ENCODE measurements around the gene ATF5.
"Not testable (repeated sequence)": the region's sequence is repeated elsewhere in the genome, so short reads cannot be mapped to it uniquely, and the experiment has no call there.

The ATF5 gene

DNA sequence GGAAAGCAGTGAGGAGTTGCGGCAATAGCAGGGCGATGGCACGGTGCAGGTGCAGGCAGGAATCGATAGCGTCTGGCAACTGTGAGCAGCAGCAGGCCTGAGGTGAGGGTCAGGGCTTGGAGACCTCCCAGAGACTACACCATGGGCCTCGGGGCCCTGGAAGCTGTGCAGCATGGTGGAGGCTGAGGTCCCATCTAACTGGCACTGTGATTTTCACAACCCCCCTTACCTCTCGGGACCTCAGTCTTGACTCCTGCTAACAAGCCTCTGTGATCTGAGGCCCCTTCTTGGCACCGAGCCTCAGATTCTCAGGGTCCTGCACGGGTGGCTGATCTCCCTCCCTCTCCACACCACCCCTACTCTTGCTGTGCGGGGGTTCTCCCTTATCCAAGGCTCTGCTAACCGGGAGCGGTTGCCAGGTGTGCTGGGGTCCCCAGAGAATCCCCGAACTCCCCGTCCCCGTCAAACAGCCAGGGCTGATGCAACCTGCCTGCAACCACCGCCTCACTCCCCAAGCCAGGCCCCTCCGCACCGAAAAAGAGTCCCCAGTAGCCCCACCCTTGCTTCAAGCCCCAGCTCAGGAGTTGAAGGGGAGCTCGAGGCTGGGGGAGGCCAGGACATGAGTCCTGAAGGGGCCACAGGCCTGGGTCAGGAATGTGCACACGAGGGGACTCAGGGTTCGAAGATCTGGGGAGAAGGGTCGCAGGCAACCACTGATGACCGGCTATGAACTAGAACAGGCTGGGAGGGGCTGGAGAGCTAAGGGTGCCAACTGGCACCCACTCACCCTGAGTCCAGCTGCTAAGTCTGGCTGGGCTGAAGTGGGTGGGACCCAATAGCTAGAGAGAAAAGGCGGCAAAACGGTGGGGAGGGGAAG, 4.8 kb upstream of the ATF5 start:
- no peak for DNase-seq

DNA sequence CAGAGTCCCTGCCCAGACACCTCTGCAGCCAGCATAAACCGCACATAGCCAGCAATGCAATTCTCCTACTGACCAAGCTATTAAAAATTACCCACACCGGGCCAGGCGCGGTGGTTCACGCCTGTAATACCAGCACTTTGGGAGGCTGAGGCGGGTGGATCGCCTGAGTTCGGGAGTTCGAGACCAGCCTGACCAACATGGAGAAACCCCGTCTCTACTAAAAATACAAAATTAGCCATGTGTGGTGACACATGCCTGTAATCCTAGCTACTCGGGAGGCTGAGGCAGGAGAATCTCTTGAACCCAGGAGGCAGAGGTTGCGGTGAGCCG, 4.2 kb upstream of the ATF5 start:
- DNase-seq: not testable (repeated sequence)

DNA sequence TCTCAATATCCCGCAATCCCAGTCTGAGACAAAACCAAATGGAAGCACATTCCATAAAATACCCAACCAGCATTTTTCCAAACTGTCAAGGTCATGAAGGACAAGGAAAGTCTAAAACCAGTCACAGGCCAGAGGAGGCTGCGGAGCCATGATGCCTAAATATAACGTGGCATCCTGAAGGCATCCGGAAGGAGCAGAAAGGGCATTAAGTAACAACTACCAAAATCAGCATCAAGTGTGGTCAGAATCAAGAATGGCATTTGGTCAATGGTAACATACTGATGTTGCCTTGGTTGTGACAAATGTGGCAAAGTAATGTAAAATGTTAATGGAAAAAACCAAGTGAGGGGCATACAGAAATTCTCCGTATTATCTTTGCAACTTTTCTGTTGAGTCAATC, 3.5 kb upstream of the ATF5 start:
- DNase-seq: no peak

DNA sequence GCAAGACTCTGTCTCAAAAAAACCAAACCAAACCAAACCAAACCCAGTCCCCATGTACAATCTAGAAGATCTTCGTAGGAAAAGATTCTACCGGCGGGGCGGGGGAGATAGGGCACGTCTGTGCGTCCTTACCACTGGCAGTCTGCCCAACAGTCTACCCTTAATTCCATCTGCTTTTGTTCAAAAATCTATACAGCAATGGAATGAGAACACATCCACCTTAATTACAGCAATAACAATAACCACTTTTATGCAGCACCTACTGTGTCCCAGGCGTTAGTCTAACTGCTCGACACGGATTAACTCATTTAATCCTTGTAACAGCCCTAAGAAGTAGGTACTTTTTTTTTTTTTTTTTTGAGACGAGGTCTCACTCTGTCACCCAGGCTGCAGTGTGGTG, 2.5 kb upstream of the ATF5 start:
- DNase-seq: no peak

DNA sequence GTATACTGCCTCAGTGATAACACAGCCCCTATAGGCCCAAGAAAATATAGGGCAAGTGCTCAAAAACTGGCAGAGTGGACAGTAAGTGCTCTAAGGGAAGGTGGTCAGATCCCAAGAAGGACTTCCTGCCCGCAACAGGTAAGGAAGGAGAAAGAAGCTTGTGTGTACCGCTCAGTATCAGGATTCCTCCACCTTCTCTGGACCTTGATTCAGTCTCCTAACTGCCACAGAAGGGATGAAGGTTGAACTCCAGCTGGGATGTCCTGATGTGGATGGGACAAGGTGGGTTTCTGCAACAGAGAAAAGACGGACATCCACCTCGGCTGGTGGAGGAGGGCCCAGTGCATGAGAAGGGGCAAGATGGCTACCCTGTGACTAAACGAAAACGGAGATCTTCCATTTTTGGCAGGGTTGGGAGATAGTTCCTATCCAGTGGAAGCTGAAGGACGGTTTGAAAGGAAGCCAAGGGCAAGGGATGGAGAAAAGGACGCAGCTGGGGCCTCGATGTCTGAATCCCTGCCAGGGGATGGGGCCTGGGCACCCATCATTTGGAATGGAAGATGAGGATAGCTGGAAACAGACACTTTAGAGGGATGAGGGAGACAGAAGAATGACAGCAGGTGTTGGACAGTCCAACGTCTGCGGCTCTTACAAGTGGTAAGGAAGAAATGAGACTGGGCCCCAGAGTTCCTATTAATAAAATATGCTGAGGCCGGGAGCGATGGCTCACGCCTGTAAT, 1.3 kb upstream of the ATF5 start:
- DNase-seq: no peak

DNA sequence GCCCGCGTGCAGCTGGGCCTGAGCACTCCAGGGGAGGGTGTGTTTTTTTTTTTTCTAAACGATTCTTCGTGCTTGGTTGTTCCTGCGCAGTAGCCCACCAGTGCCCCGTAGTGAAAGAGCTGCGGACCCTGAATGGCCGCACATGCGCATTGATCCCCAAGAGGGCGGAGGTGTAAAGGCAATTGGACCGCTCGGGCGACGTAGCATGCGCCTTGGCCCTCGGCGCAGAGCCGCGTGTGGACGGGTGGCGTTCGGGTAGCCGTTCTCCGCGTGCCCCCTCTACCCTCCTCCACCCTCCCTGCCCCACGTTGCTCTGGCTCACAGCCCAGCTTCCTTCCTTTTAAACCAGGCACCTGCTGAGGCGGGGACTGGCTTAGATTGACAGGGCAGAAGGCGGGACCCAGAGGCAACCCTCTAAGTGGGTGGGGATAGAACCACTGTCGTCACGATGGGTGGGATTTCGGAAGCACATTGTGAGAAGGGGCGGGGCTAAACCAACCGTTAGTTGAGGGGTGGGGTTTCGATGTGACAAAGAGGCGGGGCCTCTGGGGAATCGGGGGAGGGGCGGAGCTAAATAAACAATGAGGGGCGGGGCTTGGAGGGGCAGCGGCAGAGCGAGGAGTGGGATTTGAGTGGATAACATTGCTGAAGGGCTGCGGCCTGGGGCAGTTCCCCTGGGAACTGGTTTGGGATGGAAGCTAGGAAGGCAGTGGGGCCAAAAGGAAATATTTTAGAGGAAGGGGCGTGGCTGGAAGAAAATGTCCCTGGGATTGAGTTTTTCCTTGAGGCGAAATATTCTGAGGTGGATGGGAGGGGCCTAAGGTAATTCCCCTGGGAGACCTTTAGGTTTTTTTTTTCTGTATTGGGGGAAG, 842 bp downstream of the ATF5 start:
- peak; percentile 91 to 93 for DNase-seq

DNA sequence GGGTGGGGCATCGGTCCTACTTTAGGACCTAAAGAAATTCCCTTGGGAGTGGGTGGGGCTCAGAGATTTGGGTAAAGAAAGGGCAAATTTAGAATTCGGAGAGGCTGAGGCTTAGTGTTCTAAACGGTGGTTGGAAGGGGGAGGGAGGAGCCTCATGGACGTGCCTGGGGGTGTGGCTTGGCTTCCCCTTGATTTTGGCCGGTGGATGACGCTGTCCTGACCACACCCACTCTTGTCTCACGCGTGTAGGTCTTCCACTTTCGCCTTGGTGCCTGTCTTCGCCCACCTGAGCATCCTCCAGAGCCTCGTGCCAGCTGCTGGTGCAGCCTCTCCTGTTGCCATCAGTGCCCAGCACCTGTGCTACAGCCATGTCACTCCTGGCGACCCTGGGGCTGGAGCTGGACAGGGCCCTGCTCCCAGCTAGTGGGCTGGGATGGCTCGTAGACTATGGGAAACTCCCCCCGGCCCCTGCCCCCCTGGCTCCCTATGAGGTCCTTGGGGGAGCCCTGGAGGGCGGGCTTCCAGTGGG, 1.5 kb downstream of the ATF5 start:
- DNase-seq: no peak

DNA sequence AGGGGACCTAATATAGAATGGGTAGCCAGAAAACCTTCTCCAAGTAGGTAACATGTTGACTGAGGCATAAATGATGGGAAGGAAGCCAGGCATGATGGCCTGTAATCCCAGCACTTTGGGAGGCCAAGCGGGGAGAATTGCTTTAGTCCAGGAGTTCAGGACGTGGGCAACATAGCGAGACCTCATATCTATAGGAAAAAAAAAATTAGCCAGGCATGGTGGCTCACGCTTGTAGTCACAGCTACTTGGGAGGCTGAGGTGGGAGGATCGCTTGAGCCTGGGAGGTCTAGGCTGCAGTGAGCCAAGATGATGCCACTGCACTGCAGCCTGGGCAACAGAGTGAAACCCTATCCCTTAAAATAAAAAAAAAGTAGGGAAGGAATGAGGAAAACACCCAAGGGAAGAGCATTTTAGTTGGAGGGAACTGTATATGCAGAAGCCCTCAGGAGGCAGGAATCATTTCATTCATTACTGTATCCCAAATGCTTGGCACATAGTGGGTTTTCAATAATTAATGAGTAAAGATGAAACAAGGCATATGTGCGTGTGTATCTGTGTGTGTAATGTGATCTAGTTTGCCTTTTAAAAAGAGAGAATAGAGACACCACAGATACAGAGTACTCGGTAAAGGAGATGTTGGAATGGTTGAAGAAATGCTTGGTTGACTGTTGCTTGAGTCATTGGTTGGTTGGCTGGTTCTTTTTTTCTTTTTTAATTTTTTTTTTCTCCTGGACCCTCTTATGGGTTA, 2.5 kb downstream of the ATF5 start:
- no peak for DNase-seq

DNA sequence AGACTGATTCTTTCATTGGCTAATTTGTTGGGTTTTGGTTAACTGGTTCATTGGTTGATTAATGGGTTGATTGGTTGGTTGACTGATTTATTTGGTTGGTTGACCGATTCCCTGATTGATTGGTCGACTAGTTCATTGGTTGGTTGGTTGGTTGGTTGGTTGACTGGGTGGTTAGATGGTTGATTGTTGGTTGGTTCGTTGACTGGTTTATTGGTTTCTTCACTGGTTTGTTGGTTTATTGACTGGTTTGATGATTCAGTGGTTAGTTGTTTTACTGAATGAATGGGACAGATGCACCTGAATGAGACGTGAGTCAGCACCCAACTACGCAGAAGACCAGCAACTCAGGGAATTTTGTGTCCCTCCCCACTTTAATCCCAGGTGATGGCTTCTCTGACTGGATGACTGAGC, 3.0 kb downstream of the ATF5 start:
- no peak for DNase-seq

DNA sequence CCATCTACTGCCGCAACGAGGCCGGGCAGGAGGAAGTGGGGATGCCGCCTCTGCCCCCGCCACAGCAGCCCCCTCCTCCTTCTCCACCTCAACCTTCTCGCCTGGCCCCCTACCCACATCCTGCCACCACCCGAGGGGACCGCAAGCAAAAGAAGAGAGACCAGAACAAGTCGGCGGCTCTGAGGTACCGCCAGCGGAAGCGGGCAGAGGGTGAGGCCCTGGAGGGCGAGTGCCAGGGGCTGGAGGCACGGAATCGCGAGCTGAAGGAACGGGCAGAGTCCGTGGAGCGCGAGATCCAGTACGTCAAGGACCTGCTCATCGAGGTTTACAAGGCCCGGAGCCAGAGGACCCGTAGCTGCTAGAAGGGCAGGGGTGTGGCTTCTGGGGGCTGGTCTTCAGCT, 3.7 kb downstream of the ATF5 start:
- DNase-seq: peak in 1 of 2 donors; percentile 42

DNA sequence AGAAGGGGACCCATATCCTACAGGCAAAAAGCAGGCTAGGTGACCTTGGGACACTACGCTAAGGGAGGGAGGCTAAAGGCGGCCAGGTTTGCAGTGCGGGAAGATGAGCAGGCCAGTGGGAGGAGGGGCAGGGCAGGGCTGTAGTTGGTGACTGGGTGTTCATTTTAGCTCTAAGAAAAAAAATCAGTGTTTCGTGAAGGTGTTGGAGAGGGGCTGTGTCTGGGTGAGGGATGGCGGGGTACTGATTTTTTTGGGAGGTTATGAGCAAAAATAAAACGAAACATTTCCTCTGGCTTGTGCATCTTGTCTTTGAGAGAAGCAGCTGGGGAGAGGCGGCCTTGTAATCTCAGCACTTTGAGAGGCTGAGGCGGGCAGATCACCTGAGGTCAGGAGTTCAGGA, 4.6 kb downstream of the ATF5 start:
- DNase-seq: no peak

DNA sequence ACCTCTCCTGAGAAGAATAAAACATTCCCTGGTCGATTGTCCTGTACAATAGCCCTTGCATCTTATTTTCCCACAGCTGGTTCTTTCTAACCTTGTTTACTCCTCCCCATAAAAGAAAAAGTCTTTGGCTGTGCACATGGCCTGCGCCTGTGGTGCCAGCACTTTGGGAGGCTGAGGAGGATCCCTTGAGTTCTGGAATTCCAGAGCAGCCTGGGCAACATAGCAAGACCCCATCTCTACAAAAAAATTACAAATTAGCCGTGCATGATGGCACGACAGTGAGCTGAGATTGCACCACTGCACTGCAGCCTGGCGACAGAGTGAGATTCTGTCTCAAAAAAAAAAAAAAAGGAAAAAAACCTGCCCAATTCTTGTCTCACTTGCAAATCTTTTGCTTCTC, 7.5 kb downstream of the ATF5 start:
- DNase-seq: no peak

DNA sequence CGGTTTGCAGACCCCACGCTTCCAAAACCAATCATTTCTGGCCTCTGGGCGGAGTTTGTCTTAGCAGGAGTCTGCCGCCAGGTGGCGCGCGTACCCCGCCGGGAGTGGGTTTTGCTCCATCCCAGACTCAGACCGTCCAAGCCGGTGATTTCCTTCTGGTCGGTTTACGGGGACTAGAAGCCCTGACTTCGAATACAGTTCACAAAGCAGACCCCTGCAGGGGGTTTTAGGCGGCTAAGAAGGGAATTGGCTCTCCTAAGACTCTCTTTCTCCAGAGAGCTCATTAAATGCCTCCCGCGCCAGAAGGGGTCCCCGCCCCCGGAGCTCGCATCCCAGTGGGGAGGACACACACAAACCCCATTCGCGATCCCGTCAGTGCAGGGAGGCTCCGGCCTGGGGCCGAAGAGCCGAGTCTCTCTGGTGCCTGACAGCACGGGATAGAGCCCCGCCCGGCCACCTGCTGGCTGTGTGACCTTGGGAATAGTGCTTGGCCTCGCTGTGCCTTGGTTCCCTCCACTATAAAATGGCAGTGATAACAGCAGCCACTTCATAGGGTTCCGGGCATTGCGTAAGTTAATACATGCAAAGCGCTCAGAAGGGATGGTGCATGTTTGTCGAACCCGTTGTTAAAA, 8.9 kb downstream of the ATF5 start:
- peak; percentile 87 to 88 for DNase-seq

DNA sequence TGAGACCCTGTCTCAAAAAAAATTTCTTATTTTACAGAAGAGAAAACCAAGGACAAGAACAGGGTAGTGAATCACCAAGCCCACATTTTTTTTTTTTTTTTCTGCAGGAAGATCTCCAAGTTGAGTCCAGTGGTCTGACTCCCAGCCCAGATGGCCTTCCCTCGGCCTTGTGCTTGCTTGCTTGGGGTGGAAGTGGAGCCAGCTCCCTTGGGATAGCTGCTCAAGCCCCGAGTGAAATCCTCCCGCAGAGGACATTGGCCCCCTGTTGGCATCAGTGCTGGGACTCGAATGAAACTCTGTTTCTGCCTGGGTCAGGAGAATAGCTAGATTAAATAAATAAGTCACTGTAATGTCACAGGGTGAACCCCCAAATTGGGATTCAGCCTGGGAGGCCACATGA, 9.7 kb downstream of the ATF5 start:
- DNase-seq: no peak

DNA sequence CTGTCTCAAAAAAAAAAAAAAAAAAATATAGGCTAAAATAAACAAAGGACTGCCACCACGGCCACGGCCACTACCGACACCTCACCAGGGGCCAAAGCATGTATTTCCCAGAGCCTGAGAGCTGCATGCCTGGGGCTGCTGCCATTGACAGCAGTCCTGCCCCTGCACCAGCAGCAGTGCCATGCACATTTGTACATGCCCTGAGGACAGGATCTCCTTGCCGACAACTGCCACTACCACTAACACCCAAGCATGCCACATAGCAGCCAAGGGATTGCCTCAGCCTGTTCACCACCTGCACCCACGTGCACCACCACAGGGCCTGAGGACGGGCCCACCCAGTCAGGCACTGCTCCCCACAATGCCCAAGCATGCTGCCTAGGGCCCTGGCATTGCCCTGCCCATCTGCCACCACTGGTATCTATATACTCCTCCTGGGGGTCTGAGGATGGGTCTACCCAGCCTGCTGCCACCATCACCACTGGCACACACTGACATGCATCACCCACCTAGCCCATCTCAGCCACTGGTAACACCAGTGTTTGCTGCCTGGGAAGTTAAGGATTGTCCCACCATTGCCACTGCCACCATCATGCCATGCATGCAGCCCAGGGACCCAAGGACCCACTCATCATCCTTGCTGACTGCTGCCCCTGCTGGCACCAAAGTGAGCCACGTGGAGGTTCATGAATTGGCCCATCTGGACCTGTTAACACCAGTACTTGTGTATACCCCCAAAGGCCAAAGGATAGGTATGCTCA, 10.9 kb downstream of the ATF5 start:
- no peak for DNase-seq

DNA sequence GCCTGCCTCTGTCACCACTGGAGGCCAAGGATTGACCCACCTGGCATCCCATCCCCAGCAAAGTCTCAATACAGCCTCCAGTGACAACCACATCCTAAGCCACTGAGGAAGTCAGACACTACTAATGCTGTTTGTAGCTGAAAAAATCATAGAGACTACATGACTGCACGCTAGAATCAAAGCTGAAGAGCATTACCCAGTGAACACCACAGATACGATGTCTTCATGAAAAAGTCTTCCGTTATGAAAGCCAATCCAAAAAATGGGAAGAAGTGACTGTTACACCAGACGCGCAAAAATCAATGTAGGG, 11.4 kb downstream of the ATF5 start:
- DNase-seq: no peak

DNA sequence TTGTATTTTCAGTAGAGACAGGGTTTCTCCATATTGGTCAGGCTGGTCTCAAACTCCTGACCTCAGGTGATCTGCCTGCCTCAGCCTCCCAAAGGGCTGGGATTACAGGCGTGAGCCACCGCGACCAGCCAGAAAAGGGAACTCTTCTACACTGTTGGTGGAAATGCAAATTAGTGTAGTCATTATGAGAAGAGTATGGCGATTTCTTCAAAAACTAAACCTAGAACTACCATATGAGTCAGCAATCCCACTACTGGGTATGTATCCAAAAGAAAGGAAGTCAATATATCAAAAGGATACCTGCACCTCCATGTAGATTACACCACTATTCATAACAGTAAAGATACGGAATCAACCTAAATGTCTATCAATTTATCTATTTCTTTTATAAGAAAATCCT, 15.6 kb downstream of the ATF5 start:
- DNase-seq: not testable (repeated sequence)

DNA sequence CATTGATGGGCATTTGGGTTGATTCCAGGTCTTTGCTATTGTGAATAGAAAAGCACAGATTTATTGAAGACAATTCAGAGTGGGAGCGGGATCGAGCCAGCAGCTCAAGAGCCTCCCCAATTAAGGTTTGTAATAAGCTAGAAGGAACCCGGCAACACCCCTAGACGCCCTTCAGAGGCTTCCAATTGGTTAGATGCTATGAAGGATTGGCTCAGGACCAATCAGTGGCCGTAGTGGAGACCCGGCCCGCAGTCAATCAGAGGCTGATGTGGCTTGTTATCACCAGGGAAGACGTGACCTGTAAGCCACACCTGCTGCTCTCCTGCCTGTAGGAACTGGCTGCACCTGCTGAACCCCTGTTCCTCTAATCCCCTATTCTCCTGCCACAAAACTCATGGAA, 17.4 kb downstream of the ATF5 start:
- no peak for DNase-seq

DNA sequence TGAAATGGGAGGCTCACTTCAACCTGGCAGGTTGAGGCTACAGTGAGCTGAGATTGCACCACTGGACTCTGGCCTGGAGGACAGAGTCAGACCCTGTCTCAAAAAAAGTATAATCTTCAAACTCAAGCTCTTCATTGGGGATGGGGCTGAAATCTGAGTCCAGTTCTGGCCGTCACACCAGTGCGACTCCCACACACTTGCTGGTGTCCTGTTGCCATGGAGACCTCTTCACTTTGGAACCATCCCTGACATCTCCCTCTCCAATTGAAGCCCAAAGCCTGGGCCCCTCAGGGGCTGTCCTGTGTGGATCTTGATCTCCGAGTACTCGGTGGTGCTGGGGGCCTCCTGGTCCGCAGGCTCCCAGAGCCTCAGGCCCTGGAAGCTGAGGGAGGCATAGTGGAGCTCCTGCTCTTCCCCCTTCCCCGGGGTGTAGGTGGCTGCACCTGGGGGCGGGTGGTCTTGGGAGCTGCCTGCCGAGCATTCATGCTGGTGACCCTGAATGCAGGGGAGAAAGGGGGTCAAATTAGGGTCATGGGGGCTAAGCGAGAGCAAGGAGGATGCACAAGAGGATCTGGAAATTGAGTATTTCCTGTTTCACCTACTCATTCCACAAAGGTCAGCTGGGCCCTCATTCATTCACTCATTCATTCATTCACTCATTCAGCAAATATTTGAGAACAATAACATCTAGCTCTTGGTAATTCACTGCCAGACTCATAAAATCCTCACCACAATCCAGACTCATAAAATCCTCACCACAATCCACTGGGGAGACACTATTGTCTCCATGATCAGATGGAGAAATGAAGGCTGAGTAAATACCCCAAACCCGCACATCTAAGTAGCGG, 21.0 kb downstream of the ATF5 start:
- DNase-seq: no peak

DNA sequence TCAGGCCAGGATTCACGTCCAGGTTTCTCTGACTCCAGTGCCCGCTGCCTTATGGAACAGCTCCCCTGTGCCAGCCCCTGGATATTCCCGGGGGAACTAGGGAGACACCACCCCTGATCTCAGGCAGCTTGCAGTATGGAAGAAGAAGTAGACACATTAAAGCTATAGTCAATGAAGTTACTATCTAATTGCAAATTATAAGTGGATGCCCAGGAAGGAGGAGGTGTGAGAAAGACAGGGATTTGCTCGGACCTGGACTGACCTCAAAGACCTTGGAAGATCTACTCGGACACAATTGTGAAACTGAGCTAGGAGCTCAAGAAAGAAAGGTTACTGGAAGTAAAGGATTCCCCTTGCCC, 21.6 kb downstream of the ATF5 start:
- DNase-seq: no peak

Measured in stimulated activated CD4-positive, alpha-beta T cell treated with anti-CD3 and anti-CD28 coated beads, Interleukin-2, amount 100 ng/mL, for 24 hours (primary cell).